Measurements from ENCODE around the gene CFAP54.
"Not testable (repeated sequence)": the region's sequence is repeated elsewhere in the genome, so short reads cannot be mapped to it uniquely, and the experiment has no call there.

The CFAP54 gene

GRCh38 chr12:96669786-96670185 is 180.4 kb downstream of the CFAP54 start:
- no peak overlapping the region for H3K27ac ChIP-seq
- no peak for TF ChIP-seq CTCF (IDR thresholded peaks at IDR 0.05)
- DNase-seq (ENCODE audit: low spot score): no peak
- H3K4me3 ChIP-seq: no peak overlapping the region

GRCh38 chr12:96670334-96670899 is 181.0 kb downstream of the CFAP54 start:
- TF ChIP-seq CTCF (IDR thresholded peaks at IDR 0.05): no peak
- no peak overlapping the region for H3K4me3 ChIP-seq
- DNase-seq (ENCODE audit: low spot score): no peak
- H3K27ac ChIP-seq: no peak overlapping the region

- not testable (repeated sequence) for H3K4me3 ChIP-seq; H3K27ac ChIP-seq; DNase-seq (ENCODE audit: low spot score)
These were observed 186.1 kb downstream of the CFAP54 start for GRCh38 chr12:96675519-96675918.

GRCh38 chr12:96677363-96677762 is 188.0 kb downstream of the CFAP54 start:
- Histone ChIP-seq H3K27ac (no peak overlapping the region), H3K4me3 (no peak overlapping the region)
- DNase-seq (ENCODE audit: low spot score): no peak
- no peak for TF ChIP-seq CTCF (IDR thresholded peaks at IDR 0.05)

GRCh38 chr12:96687719-96688118 is 198.3 kb downstream of the CFAP54 start:
- H3K27ac ChIP-seq: no peak overlapping the region
- no peak for TF ChIP-seq CTCF (IDR thresholded peaks at IDR 0.05)
- no peak overlapping the region for H3K4me3 ChIP-seq
- no peak for DNase-seq (ENCODE audit: low spot score)

GRCh38 chr12:96698521-96698920 is 209.1 kb downstream of the CFAP54 start:
- Histone ChIP-seq H3K27ac (no peak overlapping the region), H3K4me3 (no peak overlapping the region)
- no peak for DNase-seq (ENCODE audit: low spot score)
- no peak for TF ChIP-seq CTCF (IDR thresholded peaks at IDR 0.05)

GRCh38 chr12:96698965-96699364 is 209.6 kb downstream of the CFAP54 start:
- no peak for TF ChIP-seq CTCF (IDR thresholded peaks at IDR 0.05)
- Histone ChIP-seq H3K4me3 (no peak overlapping the region), H3K27ac (no peak overlapping the region)
- no peak for DNase-seq (ENCODE audit: low spot score)

GRCh38 chr12:96701856-96702255 is 212.5 kb downstream of the CFAP54 start:
- no peak for DNase-seq (ENCODE audit: low spot score)
- TF ChIP-seq CTCF (IDR thresholded peaks at IDR 0.05): no peak
- no peak overlapping the region for H3K27ac ChIP-seq
- H3K4me3 ChIP-seq: no peak overlapping the region
